Measurements from ENCODE around the gene LHPP. TPM values are rescaled to one million over a fixed set of nuclear protein-coding genes. Genes with fewer than 3 reads are reported as not detected.

LHPP gene
- total and polyA plus RNA-seq, 2 donors (not counting 1 experiment from before 2014, with no cell fraction given) = 10.2 to 15.6 TPM

DNA sequence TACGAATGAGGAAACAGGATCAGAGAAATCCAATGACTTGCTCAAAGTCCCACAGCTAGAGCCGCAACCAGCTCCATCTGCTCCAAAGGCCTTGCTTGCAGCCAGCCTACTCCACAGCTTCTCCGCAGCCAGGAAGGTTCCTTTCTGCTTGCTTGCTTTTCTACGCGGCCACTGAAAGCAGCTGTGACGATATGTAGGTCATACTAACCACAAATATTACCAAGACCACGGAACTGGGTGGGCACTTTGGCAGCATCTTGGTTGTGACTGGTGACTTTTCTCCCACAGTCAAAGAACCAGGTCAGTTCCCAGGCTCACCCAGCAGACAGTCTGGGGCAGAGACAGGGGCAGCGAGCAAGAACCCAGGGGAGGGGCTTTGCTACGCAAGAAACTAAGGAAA is 196.2 kb downstream of the LHPP start:
- no peaks in the 10 kb centered on the region for H3K4me1 ChIP-seq (ENCODE audit: control insufficient read depth, extremely low read depth, insufficient read depth, low read length)
- H4K20me1 ChIP-seq (ENCODE audit: control insufficient read depth, extremely low read depth, insufficient read depth, low read length) = peaks cover 2% of the 10 kb centered on the region
- H3K4me2 ChIP-seq (ENCODE audit: extremely low read depth, insufficient read depth, low read length) = no peak overlapping the region
- H3K9ac ChIP-seq (ENCODE audit: insufficient read depth, low read length) = no peak overlapping the region
- H3K4me3 ChIP-seq (replicated peaks in 1 of 4; ENCODE audit: control extremely low read depth in 1 of 4, insufficient read depth in 1 of 4, low read depth in 3 of 4, low read length in 4 of 4) = no peak overlapping the region
- TF ChIP-seq, protein P1, sequence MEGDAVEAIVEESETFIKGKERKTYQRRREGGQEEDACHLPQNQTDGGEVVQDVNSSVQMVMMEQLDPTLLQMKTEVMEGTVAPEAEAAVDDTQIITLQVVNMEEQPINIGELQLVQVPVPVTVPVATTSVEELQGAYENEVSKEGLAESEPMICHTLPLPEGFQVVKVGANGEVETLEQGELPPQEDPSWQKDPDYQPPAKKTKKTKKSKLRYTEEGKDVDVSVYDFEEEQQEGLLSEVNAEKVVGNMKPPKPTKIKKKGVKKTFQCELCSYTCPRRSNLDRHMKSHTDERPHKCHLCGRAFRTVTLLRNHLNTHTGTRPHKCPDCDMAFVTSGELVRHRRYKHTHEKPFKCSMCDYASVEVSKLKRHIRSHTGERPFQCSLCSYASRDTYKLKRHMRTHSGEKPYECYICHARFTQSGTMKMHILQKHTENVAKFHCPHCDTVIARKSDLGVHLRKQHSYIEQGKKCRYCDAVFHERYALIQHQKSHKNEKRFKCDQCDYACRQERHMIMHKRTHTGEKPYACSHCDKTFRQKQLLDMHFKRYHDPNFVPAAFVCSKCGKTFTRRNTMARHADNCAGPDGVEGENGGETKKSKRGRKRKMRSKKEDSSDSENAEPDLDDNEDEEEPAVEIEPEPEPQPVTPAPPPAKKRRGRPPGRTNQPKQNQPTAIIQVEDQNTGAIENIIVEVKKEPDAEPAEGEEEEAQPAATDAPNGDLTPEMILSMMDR (conservative IDR thresholded peaks at IDR 0.05 in 1 of 2, IDR thresholded peaks at IDR 0.05 in 1 of 2; ENCODE audit: low read depth in 1 of 2, low read length in 2 of 2) = no peak
- no peak for TF ChIP-seq EZH2 (IDR thresholded peaks at IDR 0.05; ENCODE audit: low read length, missing control alignments)
- no peaks in the 10 kb centered on the region for H3K36me3 ChIP-seq (ENCODE audit: control insufficient read depth, insufficient read depth, low read length)
- no peaks in the 10 kb centered on the region for H3K9me3 ChIP-seq (ENCODE audit: control insufficient read depth, insufficient read depth, low read depth, low read length)
- H2AFZ ChIP-seq (ENCODE audit: low read length) = no peak overlapping the region
- H3K79me2 ChIP-seq (ENCODE audit: control insufficient read depth, insufficient read depth, low read length) = no peaks in the 10 kb centered on the region
- H3K27me3 ChIP-seq (ENCODE audit: control insufficient read depth, insufficient read depth, low read length) = no peaks in the 10 kb centered on the region
- no peak overlapping the region for H3K27ac ChIP-seq (ENCODE audit: insufficient read depth, low read length)
- DNase-seq (ENCODE audit: low read depth in 2 of 2) = peak; percentile 47 to 85

DNA sequence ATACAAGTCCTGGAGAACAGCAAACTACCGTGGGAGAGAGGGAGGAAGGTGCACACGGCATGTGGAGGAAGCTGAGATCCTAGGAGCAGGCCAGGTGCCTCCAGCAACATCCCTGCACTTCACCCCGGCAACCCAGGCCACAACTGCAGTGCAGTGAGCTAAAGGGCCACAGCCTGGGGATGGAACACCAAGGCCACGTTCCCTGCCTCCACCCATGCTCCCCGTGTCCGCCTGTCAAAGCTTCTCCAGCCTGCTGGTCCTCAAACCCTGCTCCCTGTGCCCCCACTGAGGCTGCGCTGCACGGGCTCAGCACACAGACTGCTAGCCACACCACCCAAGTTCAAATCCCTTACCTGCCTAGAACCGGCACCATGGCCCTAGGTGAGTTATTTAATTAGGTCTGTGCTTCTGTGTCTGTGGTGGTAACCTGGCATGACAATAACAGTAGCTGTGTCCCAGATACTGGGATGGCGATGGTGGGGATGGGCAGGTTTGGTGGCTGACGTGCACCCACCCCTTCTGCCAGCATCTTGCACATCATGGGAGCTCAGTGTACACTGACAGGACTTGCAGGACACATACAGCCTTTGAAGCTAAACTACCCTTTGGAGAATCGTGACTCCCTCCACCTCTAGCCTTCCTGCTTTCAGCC is 197.1 kb downstream of the LHPP start:
- no peak overlapping the region for H3K4me3 ChIP-seq (replicated peaks in 1 of 4; ENCODE audit: control extremely low read depth in 1 of 4, insufficient read depth in 1 of 4, low read depth in 3 of 4, low read length in 4 of 4)
- DNase-seq (ENCODE audit: low read depth in 2 of 2) = no peak
- no peak overlapping the region for H3K27ac ChIP-seq (ENCODE audit: insufficient read depth, low read length)
- no peaks in the 10 kb centered on the region for H3K79me2 ChIP-seq (ENCODE audit: control insufficient read depth, insufficient read depth, low read length)
- no peaks in the 10 kb centered on the region for H3K27me3 ChIP-seq (ENCODE audit: control insufficient read depth, insufficient read depth, low read length)
- H2AFZ ChIP-seq (ENCODE audit: low read length) = no peak overlapping the region
- H4K20me1 ChIP-seq (ENCODE audit: control insufficient read depth, extremely low read depth, insufficient read depth, low read length) = peaks cover 2% of the 10 kb centered on the region
- no peak for TF ChIP-seq EZH2 (IDR thresholded peaks at IDR 0.05; ENCODE audit: low read length, missing control alignments)
- TF ChIP-seq, protein P1 (conservative IDR thresholded peaks at IDR 0.05 in 1 of 2, IDR thresholded peaks at IDR 0.05 in 1 of 2; ENCODE audit: low read depth in 1 of 2, low read length in 2 of 2) = no peak
- no peak overlapping the region for H3K4me2 ChIP-seq (ENCODE audit: extremely low read depth, insufficient read depth, low read length)
- H3K9ac ChIP-seq (ENCODE audit: insufficient read depth, low read length) = no peak overlapping the region
- H3K36me3 ChIP-seq (ENCODE audit: control insufficient read depth, insufficient read depth, low read length) = no peaks in the 10 kb centered on the region
- no peaks in the 10 kb centered on the region for H3K9me3 ChIP-seq (ENCODE audit: control insufficient read depth, insufficient read depth, low read depth, low read length)
- no peaks in the 10 kb centered on the region for H3K4me1 ChIP-seq (ENCODE audit: control insufficient read depth, extremely low read depth, insufficient read depth, low read length)

DNA sequence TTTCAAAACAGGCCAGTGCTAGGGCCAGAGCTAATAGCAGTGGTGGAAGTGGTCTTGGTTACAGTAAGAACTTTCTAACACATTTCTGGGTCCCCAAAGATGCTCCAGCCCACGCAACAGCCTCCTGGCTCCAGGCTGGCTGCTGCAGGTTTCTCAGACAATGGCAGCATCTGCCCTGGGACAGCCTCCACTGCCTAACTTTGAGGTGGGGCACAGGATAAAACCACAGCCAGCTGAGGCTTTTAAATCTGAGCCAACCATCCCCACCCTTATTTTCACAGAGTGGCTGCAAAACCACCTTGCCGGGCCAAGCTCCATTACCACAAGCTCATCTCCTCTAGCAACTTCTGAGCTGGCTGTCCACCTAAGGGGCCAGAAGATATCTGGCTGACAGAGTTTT is 197.8 kb downstream of the LHPP start:
- no peak for DNase-seq (ENCODE audit: low read depth in 2 of 2)
- H3K27me3 ChIP-seq (ENCODE audit: control insufficient read depth, insufficient read depth, low read length) = no peaks in the 10 kb centered on the region
- H3K9me3 ChIP-seq (ENCODE audit: control insufficient read depth, insufficient read depth, low read depth, low read length) = no peaks in the 10 kb centered on the region
- no peaks in the 10 kb centered on the region for H3K36me3 ChIP-seq (ENCODE audit: control insufficient read depth, insufficient read depth, low read length)
- no peaks in the 10 kb centered on the region for H3K4me1 ChIP-seq (ENCODE audit: control insufficient read depth, extremely low read depth, insufficient read depth, low read length)
- no peak overlapping the region for H3K4me2 ChIP-seq (ENCODE audit: extremely low read depth, insufficient read depth, low read length)
- H3K9ac ChIP-seq (ENCODE audit: insufficient read depth, low read length) = no peak overlapping the region
- H4K20me1 ChIP-seq (ENCODE audit: control insufficient read depth, extremely low read depth, insufficient read depth, low read length) = peaks cover 2% of the 10 kb centered on the region
- H3K4me3 ChIP-seq (replicated peaks in 1 of 4; ENCODE audit: control extremely low read depth in 1 of 4, insufficient read depth in 1 of 4, low read depth in 3 of 4, low read length in 4 of 4) = no peak overlapping the region
- no peak overlapping the region for H3K27ac ChIP-seq (ENCODE audit: insufficient read depth, low read length)
- no peaks in the 10 kb centered on the region for H3K79me2 ChIP-seq (ENCODE audit: control insufficient read depth, insufficient read depth, low read length)
- TF ChIP-seq, protein P1 (conservative IDR thresholded peaks at IDR 0.05 in 1 of 2, IDR thresholded peaks at IDR 0.05 in 1 of 2; ENCODE audit: low read depth in 1 of 2, low read length in 2 of 2) = no peak
- TF ChIP-seq EZH2 (IDR thresholded peaks at IDR 0.05; ENCODE audit: low read length, missing control alignments) = no peak
- no peak overlapping the region for H2AFZ ChIP-seq (ENCODE audit: low read length)
